B cell (primary cell): ENCODE data around the gene TMEM114. TPM values are rescaled to one million over a fixed set of nuclear protein-coding genes. Genes with fewer than 3 reads are reported as not detected.
A peak's percentile ranks its signal among the peaks of the same experiment; 100 is the strongest.
"Not testable (repeated sequence)": the region's sequence is repeated elsewhere in the genome, so short reads cannot be mapped to it uniquely, and the experiment has no call there.

Experiments used
- ATAC-seq: fragments of 200-7000 bp; cut with Tn5 transposase; one replicate; pipeline ENCODE4 v1.10.0; 2021; ENCODE audit warnings: low read depth, mild to moderate bottlenecking, moderate number of reproducible peaks, moderate library complexity
- CTCF ChIA-PET: fragments of 350-600 bp; sonication (Branson Sonifier 250); formaldehyde crosslinking; loops from one replicate; lab custom pipeline; 2021; ENCODE audit warnings: antibody characterized with exemption, inconsistent platforms; lab: Charles Lee
- POLR2A ChIA-PET: fragments of 350-600 bp; sonication (Branson Sonifier 250); formaldehyde crosslinking; loops from one replicate; lab custom pipeline; 2021; ENCODE audit warnings: antibody characterized with exemption; lab: Charles Lee
- DNase-seq: peaks from one replicate; pipeline ENCODE4 v3.0.0; 2013
- H2AFZ ChIP-seq: 2 replicates; pipeline ENCODE4 v1.6.1; 2012; ENCODE audit warnings: mild to moderate bottlenecking, low read depth, low read length; ENCODE audit not compliant: insufficient read depth, poor library complexity, severe bottlenecking
- H3K27ac ChIP-seq, 2 donors: 1 replicate in 1 of 2; 2 replicates in 1 of 2; pipeline ENCODE4 v1.5.1; 2012 to 2013; ENCODE audit warnings: low read length in 2 of 2, mild to moderate bottlenecking in 2 of 2, moderate library complexity in 1 of 2
- H3K27me3 ChIP-seq, 4 experiments: fragments of 200-600 bp in 1 of 4; sonication (generic) in 1 of 4; replicated peaks in 1 of 4; 1 replicate in 2 of 4; 2 replicates in 2 of 4; pipeline versions ENCODE4 v1.6.1 to v1.7.0; 2013 to 2016; ENCODE audit warnings: low read length in 3 of 4, mild to moderate bottlenecking in 2 of 4, mixed read lengths in 1 of 4, moderate library complexity in 1 of 4; ENCODE audit not compliant: insufficient read depth in 4 of 4, control insufficient read depth in 3 of 4; ENCODE audit errors: control extremely low read depth in 1 of 4
- H3K36me3 ChIP-seq, 2 experiments: replicated peaks in 1 of 2; 1 replicate in 1 of 2; 2 replicates in 1 of 2; pipeline versions ENCODE4 v1.6.1 to v1.7.1; 2013; ENCODE audit warnings: low read length in 1 of 2; ENCODE audit not compliant: insufficient read depth in 2 of 2, control insufficient read depth in 1 of 2; ENCODE audit errors: control extremely low read depth in 1 of 2, extremely low read depth in 1 of 2
- H3K4me1 ChIP-seq, 2 donors: fragments of 200-600 bp in 1 of 2; sonication (generic) in 1 of 2; 1 replicate in 1 of 2; 2 replicates in 1 of 2; pipeline versions ENCODE4 v1.5.1 to v1.6.1; 2013 to 2017; ENCODE audit warnings: low read length in 2 of 2; ENCODE audit not compliant: control insufficient read depth in 2 of 2, insufficient read depth in 2 of 2
- H3K4me2 ChIP-seq: replicated peaks from 2 replicates; pipeline ENCODE3; 2012; ENCODE audit warnings: mild to moderate bottlenecking, low read depth, low read length; ENCODE audit not compliant: poor library complexity, severe bottlenecking
- H3K4me3 ChIP-seq, 5 experiments: fragments of 200-600 bp in 1 of 5; sonication (generic) in 1 of 5; 1 replicate in 3 of 5; 2 replicates in 2 of 5; pipeline versions ENCODE4 v1.5.1 to v1.7.0; 2011 to 2016; ENCODE audit warnings: low read length in 4 of 5, mild to moderate bottlenecking in 4 of 5, low read depth in 2 of 5, control low read depth in 1 of 5, moderate library complexity in 1 of 5; ENCODE audit not compliant: insufficient read depth in 1 of 5; ENCODE audit errors: control extremely low read depth in 1 of 5, extremely low read depth in 1 of 5
- H3K79me2 ChIP-seq: fragments of 200-600 bp; sonication (generic); one replicate; pipeline ENCODE4 v1.6.0; 2016; ENCODE audit warnings: low read length; ENCODE audit not compliant: control insufficient read depth, insufficient read depth
- H3K9ac ChIP-seq: fragments of 200-600 bp; sonication (generic); 2 replicates; pipeline ENCODE4 v1.6.1; 2017; ENCODE audit warnings: mild to moderate bottlenecking, low read length, moderate library complexity
- H3K9me3 ChIP-seq, 3 donors: one replicate each; pipeline versions ENCODE4 v1.6.1 to v1.7.1; 2013; ENCODE audit warnings: low read length in 2 of 3; ENCODE audit not compliant: control insufficient read depth in 2 of 3, insufficient read depth in 1 of 3; ENCODE audit errors: control extremely low read depth in 1 of 3
- H4K20me1 ChIP-seq: 2 replicates; pipeline ENCODE4 v1.6.0; 2012; ENCODE audit warnings: mild to moderate bottlenecking, low read length; ENCODE audit not compliant: insufficient read depth, control insufficient read depth, poor library complexity, severe bottlenecking
- H3K27ac Mint-ChIP-seq: one replicate; pipeline ENCODE4 v1.8.0; 2021; ENCODE audit warnings: mixed read lengths
- H3K27me3 Mint-ChIP-seq: one replicate; pipeline ENCODE4 v1.8.0; 2021; ENCODE audit warnings: mixed read lengths
- H3K4me1 Mint-ChIP-seq: one replicate; pipeline ENCODE4 v1.8.0; 2021; ENCODE audit warnings: mixed read lengths
- H3K4me3 Mint-ChIP-seq: one replicate; pipeline ENCODE4 v1.8.0; 2021; ENCODE audit warnings: mixed read lengths
- H3K9me3 Mint-ChIP-seq: one replicate; pipeline ENCODE4 v1.8.0; 2022; ENCODE audit warnings: mixed read lengths; ENCODE audit not compliant: insufficient read depth
- EZH2 ChIP-seq: IDR thresholded peaks from 2 replicates; pipeline ENCODE4 v1.6.1; 2012; ENCODE audit warnings: borderline replicate concordance, low read depth, mild to moderate bottlenecking, moderate library complexity, low read length; ENCODE audit not compliant: insufficient read depth, poor library complexity, severe bottlenecking
- WGBS: methylation state at CpG from one replicate; pipeline ENCODE4 v1.1.5; 2013; ENCODE audit warnings: missing lambda C conversion rate; ENCODE audit not compliant: insufficient coverage; 5-methylcytosine and 5-hydroxymethylcytosine counted together
- intact Hi-C: fragments of 100-400 bp; cut with micrococcal nuclease; formaldehyde crosslinking; loops from one replicate; pipeline ENCODE4 v1.10.0; 2022
- polyA plus RNA-seq: library from polyadenylated mRNA; depleted of rRNA; stranded (reverse); fragments of >200 nt; gene quantifications from 2 replicates; pipeline ENCODE4 v1.2.3, GENCODE V29; 2012
- total RNA-seq, 2 donors: library from RNA; stranded (reverse); fragments of 120-200 nt in 1 of 2; gene quantifications; 1 replicate in 1 of 2; 2 replicates in 1 of 2; pipeline versions ENCODE4 v1.2.3 to v1.2.4, GENCODE V29; 2013 to 2022
- TF ChIP-seq, protein P1 (sequence below): fragments of 200-600 bp; IDR thresholded peaks from one replicate; pipeline ENCODE4 v1.8.0; 2022; ENCODE audit warnings: antibody characterized with exemption, mild to moderate bottlenecking

TMEM114 gene
- total and polyA plus RNA-seq, 2 donors (not counting 1 experiment from before 2014, with no cell fraction given): not detected

GRCh38 chr16:8564934-8565345, 25.4 kb downstream of the TMEM114 start:
- ATAC-seq: no peak
- no peak for DNase-seq

DNA sequence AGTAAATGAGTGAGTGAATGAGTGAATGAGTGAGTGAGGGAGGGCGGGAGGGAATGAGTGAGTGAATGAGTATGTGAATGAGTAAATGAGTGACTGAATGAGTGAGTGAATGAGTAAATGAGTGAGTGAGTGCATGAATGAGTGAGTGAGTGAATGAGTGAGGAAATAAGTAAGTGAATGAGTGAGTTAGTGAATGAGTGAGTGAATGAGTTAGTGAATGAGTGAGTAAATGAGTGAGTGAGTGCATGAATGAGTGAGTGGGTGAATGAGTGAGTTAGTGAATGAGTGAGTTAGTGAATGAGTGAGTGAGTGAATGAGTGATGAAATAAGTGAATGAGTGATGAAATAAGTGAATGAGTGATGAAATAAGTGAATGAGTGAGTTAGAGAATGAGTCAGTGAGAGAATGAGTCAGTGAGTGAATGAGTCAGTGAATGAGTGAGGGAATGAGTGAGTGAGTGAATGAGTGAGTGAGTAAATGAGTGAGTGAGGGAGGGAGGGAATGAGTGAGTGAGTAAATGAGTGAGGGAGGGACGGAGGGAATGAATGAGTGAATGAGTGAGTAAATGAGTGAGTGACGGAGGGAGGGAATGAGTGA, 26.3 kb downstream of the TMEM114 start:
- H3K9me3 ChIP-seq, H3K4me1 Mint-ChIP-seq, H3K27me3 ChIP-seq, H4K20me1 ChIP-seq, H3K9ac ChIP-seq, H2AFZ ChIP-seq, H3K27ac ChIP-seq, H3K27me3 Mint-ChIP-seq, H3K4me3 ChIP-seq, H3K36me3 ChIP-seq, H3K4me3 Mint-ChIP-seq, H3K4me2 ChIP-seq, POLR2A ChIA-PET, H3K27ac Mint-ChIP-seq, CTCF ChIA-PET, ATAC-seq, intact Hi-C loops, DNase-seq, H3K79me2 ChIP-seq, H3K9me3 Mint-ChIP-seq, H3K4me1 ChIP-seq: not testable (repeated sequence)
- TF ChIP-seq, protein P1, sequence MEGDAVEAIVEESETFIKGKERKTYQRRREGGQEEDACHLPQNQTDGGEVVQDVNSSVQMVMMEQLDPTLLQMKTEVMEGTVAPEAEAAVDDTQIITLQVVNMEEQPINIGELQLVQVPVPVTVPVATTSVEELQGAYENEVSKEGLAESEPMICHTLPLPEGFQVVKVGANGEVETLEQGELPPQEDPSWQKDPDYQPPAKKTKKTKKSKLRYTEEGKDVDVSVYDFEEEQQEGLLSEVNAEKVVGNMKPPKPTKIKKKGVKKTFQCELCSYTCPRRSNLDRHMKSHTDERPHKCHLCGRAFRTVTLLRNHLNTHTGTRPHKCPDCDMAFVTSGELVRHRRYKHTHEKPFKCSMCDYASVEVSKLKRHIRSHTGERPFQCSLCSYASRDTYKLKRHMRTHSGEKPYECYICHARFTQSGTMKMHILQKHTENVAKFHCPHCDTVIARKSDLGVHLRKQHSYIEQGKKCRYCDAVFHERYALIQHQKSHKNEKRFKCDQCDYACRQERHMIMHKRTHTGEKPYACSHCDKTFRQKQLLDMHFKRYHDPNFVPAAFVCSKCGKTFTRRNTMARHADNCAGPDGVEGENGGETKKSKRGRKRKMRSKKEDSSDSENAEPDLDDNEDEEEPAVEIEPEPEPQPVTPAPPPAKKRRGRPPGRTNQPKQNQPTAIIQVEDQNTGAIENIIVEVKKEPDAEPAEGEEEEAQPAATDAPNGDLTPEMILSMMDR: peak; percentile 17
- 100% methylated on average over 2 of the region's 3 CpGs for WGBS

More at GRCh38 chr16:8564934-8565345, 25.4 kb downstream of the TMEM114 start:
- ChIA-PET CTCF (no interaction called here), POLR2A (no interaction called here)
- H3K27ac Mint-ChIP-seq: no peak overlapping the region
- H3K4me1 ChIP-seq: peaks cover 0 to 6% of the 10 kb centered on the region in 2 donors
- WGBS: 90% methylated on average over 1 of the region's 1 CpG
- H2AFZ ChIP-seq: no peak overlapping the region
- H3K4me1 Mint-ChIP-seq: peaks cover 7% of the 10 kb centered on the region
- H3K4me3 ChIP-seq: no peak overlapping the region
- intact Hi-C loops: loop anchor here (5.0 kb wide), 1 partner anchor 302 kb away; the partner anchor contains the start of gene CARHSP1
- no peak overlapping the region for H3K4me2 ChIP-seq
- H3K9me3 ChIP-seq: peaks cover 0 to 2% (median 0%) of the 10 kb centered on the region in 3 donors
- no peak overlapping the region for H3K4me3 Mint-ChIP-seq
- no peaks in the 10 kb centered on the region for H3K36me3 ChIP-seq
- no peak overlapping the region for H3K27ac ChIP-seq
- H3K9ac ChIP-seq: no peak overlapping the region
- no peaks in the 10 kb centered on the region for H3K79me2 ChIP-seq
- TF ChIP-seq, protein P1: no peak
- no peak for TF ChIP-seq EZH2
- H3K9me3 Mint-ChIP-seq: no peaks in the 10 kb centered on the region
- H3K27me3 ChIP-seq: no peaks in the 10 kb centered on the region
- no peaks in the 10 kb centered on the region for H4K20me1 ChIP-seq
- H3K27me3 Mint-ChIP-seq: peaks cover 9% of the 10 kb centered on the region
